Measurements from ENCODE around the gene ADAMTSL1.
A peak's percentile ranks its signal among the peaks of the same experiment; 100 is the strongest.
"Not testable (repeated sequence)": the region's sequence is repeated elsewhere in the genome, so short reads cannot be mapped to it uniquely, and the experiment has no call there.

ADAMTSL1 gene

DNA sequence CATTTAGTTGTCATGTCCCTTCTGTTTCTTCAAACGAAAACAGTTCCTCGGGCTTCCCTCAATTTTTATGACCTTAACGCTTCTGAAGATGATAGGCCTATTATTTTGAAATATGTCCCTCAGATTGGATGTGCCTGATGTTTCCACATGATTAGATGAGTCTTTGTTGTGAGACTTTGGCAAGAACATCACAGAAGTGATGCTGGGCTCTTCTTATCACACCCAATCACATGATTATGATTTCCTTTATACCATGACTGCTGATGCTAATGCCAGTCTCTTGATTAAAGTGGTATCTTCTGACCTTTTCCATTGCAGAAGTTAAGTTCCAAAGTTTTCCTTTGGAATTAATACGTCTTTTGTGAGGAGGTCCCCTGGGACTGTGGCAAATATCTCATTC, 383.4 kb downstream of the ADAMTSL1 start:
- H3K27ac ChIP-seq (ENCODE audit: low read depth, low read length): no peak overlapping the region
- no peaks in the 10 kb centered on the region for H3K27me3 ChIP-seq (ENCODE audit: insufficient read depth, low read length)
- H3K4me3 ChIP-seq (ENCODE audit: low read length): no peak overlapping the region
- WGBS: 99% methylated on average over 4 of the region's 4 CpGs
- peaks cover 8% of the 10 kb centered on the region for H3K4me1 ChIP-seq (ENCODE audit: insufficient read depth, low read length)
- no peaks in the 10 kb centered on the region for H3K36me3 ChIP-seq (ENCODE audit: insufficient read depth, low read length)
- no peak overlapping the region for H3K9ac ChIP-seq (ENCODE audit: low read depth, low read length)
- no peaks in the 10 kb centered on the region for H3K9me3 ChIP-seq (ENCODE audit: insufficient read depth, low read depth, low read length)

DNA sequence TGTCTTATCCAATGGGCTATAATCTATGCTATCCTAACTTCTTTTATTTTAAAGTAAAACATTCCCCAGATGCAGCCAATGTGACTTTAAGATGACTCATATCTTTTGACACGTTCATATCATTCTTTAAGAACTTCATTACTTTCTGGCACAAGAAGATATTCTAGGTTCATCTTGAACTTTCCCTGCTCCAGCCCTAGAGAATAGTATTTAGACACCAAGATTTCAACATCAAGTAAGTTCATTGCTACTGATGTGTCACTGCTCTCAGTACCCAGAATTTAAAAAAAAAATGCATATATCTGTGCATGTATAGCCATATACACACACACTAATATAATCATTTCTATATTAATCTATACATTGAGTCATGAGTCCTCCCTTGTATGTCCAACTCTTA, 383.8 kb downstream of the ADAMTSL1 start:
- no peaks in the 10 kb centered on the region for H3K27me3 ChIP-seq (ENCODE audit: insufficient read depth, low read length)
- H3K9ac ChIP-seq (ENCODE audit: low read depth, low read length): no peak overlapping the region
- 86% methylated on average over 1 of the region's 1 CpG for WGBS
- H3K9me3 ChIP-seq (ENCODE audit: insufficient read depth, low read depth, low read length): no peaks in the 10 kb centered on the region
- H3K4me3 ChIP-seq (ENCODE audit: low read length): no peak overlapping the region
- H3K36me3 ChIP-seq (ENCODE audit: insufficient read depth, low read length): no peaks in the 10 kb centered on the region
- peaks cover 9% of the 10 kb centered on the region for H3K4me1 ChIP-seq (ENCODE audit: insufficient read depth, low read length)
- no peak overlapping the region for H3K27ac ChIP-seq (ENCODE audit: low read depth, low read length)

DNA sequence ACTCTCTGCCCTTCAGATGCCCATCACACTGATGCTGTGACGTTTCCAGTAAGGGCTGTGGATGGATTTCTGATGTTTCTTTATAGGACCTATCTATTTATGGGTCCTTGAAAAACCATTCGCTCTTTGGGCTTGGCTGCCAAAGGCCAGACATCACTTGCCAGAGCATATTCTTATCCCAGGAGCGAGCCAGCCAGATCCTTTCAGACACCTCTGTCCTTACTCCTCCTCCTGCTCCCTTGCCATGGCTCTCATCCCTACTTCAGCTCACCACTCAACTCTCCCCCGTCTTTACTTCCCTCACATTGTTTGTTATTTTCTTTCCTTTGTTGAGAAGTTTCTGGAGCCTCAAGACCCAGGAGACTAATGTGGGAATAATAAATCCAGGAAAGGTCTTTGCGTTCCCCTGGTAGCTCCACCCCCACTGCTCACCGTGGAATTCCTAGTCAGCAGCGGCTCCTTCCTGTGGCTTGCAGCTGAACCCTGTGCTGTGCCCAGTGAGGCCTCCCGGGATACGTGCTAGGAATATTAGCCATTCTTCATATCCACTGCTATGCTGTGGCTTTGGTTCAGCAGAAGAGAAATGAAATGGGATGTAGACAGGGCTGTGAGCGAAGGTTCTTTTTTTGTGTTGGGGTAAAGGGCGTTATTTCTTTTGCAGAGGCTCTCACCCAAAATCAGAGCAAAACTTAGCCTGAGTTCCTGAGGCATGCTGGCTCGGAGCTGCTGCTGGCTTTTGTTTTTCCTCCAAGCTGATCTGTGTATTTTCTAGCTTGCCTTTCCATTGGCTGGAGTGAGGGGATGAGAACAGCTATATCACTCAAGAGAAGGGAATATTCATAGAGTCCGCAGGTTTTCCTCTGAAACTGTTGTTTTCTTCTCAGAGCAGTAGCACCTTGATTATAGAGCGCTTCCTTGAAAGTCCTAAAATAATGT, 387.9 kb downstream of the ADAMTSL1 start:
- Histone ChIP-seq H3K27ac (ENCODE audit: low read depth, low read length) (no peak overlapping the region), H3K4me3 (ENCODE audit: low read length) (no peak overlapping the region), H3K9me3 (ENCODE audit: insufficient read depth, low read depth, low read length) (no peaks in the 10 kb centered on the region), H3K9ac (ENCODE audit: low read depth, low read length) (0 out of 2 replicates have a peak overlapping the region, but pooled peaks have one; percentile 11), H3K27me3 (ENCODE audit: insufficient read depth, low read length) (no peaks in the 10 kb centered on the region), H3K36me3 (ENCODE audit: insufficient read depth, low read length) (no peaks in the 10 kb centered on the region), H3K4me1 (ENCODE audit: insufficient read depth, low read length) (peaks cover 9% of the 10 kb centered on the region)
- WGBS: 71% methylated on average over 14 of the region's 14 CpGs

GRCh38 chr9:18863791-18864190, 389.8 kb downstream of the ADAMTSL1 start:
- no peak overlapping the region for H3K9ac ChIP-seq (ENCODE audit: low read depth, low read length)
- H3K9me3 ChIP-seq (ENCODE audit: insufficient read depth, low read depth, low read length): no peaks in the 10 kb centered on the region
- H3K4me1 ChIP-seq (ENCODE audit: insufficient read depth, low read length): peaks cover 9% of the 10 kb centered on the region
- no peaks in the 10 kb centered on the region for H3K36me3 ChIP-seq (ENCODE audit: insufficient read depth, low read length)
- no peaks in the 10 kb centered on the region for H3K27me3 ChIP-seq (ENCODE audit: insufficient read depth, low read length)
- H3K4me3 ChIP-seq (ENCODE audit: low read length): no peak overlapping the region
- 82% methylated on average over 3 of the region's 4 CpGs for WGBS
- no peak overlapping the region for H3K27ac ChIP-seq (ENCODE audit: low read depth, low read length)

GRCh38 chr9:18864516-18864915, 390.6 kb downstream of the ADAMTSL1 start:
- no peaks in the 10 kb centered on the region for H3K9me3 ChIP-seq (ENCODE audit: insufficient read depth, low read depth, low read length)
- no peak overlapping the region for H3K9ac ChIP-seq (ENCODE audit: low read depth, low read length)
- no peaks in the 10 kb centered on the region for H3K27me3 ChIP-seq (ENCODE audit: insufficient read depth, low read length)
- H3K36me3 ChIP-seq (ENCODE audit: insufficient read depth, low read length): no peaks in the 10 kb centered on the region
- 95% methylated on average over 1 of the region's 1 CpG for WGBS
- peaks cover 9% of the 10 kb centered on the region for H3K4me1 ChIP-seq (ENCODE audit: insufficient read depth, low read length)
- H3K4me3 ChIP-seq (ENCODE audit: low read length): no peak overlapping the region
- no peak overlapping the region for H3K27ac ChIP-seq (ENCODE audit: low read depth, low read length)

GRCh38 chr9:18865542-18865941, 391.6 kb downstream of the ADAMTSL1 start:
- no peak overlapping the region for H3K27ac ChIP-seq (ENCODE audit: low read depth, low read length)
- WGBS: 88% methylated on average over 3 of the region's 3 CpGs
- H3K9ac ChIP-seq (ENCODE audit: low read depth, low read length): no peak overlapping the region
- H3K9me3 ChIP-seq (ENCODE audit: insufficient read depth, low read depth, low read length): no peaks in the 10 kb centered on the region
- no peaks in the 10 kb centered on the region for H3K36me3 ChIP-seq (ENCODE audit: insufficient read depth, low read length)
- no peak overlapping the region for H3K4me3 ChIP-seq (ENCODE audit: low read length)
- no peaks in the 10 kb centered on the region for H3K27me3 ChIP-seq (ENCODE audit: insufficient read depth, low read length)
- peaks cover 9% of the 10 kb centered on the region for H3K4me1 ChIP-seq (ENCODE audit: insufficient read depth, low read length)

DNA sequence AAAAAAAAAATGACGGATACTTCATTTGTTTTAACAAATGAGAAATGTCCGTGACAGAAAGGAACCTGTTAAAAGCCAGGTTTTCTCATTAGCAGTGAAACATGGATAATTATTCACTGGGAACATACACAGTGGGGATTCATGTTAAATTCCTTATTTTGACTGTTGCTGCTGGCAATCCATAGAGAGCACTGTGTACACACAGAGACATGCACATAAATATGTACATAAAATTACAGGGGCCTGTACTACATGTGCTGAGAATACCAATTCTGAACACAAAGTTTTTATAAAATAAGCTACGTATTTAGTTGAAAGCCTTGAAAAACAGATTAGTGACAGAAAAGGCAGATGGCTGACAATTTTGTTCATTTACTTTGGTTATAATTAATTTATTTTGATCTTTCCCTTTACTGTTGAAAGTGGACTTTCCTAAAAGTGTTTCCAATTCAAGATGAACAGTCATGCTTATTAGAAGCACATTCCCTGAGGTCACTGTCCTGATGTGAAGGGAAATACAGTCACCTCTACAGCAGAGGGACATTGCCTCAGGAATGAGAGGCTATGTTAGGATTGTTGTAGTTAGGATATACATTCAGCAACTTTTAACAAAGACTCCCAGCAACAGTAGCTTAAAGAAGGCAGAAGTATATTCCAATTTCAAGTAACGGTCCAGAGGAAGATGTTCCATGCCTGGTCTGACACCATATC, 392.3 kb downstream of the ADAMTSL1 start:
- Histone ChIP-seq H3K27me3 (ENCODE audit: insufficient read depth, low read length) (no peaks in the 10 kb centered on the region), H3K4me3 (ENCODE audit: low read length) (no peak overlapping the region), H3K27ac (ENCODE audit: low read depth, low read length) (no peak overlapping the region), H3K9me3 (ENCODE audit: insufficient read depth, low read depth, low read length) (no peaks in the 10 kb centered on the region), H3K4me1 (ENCODE audit: insufficient read depth, low read length) (peaks cover 9% of the 10 kb centered on the region), H3K9ac (ENCODE audit: low read depth, low read length) (no peak overlapping the region), H3K36me3 (ENCODE audit: insufficient read depth, low read length) (no peaks in the 10 kb centered on the region)
- 93% methylated on average over 4 of the region's 4 CpGs for WGBS

- Histone ChIP-seq H3K36me3 (ENCODE audit: insufficient read depth, low read length) (no peaks in the 10 kb centered on the region), H3K9me3 (ENCODE audit: insufficient read depth, low read depth, low read length) (no peaks in the 10 kb centered on the region), H3K9ac (ENCODE audit: low read depth, low read length) (no peak overlapping the region), H3K4me3 (ENCODE audit: low read length) (no peak overlapping the region), H3K4me1 (ENCODE audit: insufficient read depth, low read length) (no peaks in the 10 kb centered on the region), H3K27me3 (ENCODE audit: insufficient read depth, low read length) (no peaks in the 10 kb centered on the region), H3K27ac (ENCODE audit: low read depth, low read length) (no peak overlapping the region)
Observed at GRCh38 chr9:18869725-18870124, 395.8 kb downstream of the ADAMTSL1 start.

GRCh38 chr9:18874069-18874468, 400.1 kb downstream of the ADAMTSL1 start:
- H3K4me1 ChIP-seq (ENCODE audit: insufficient read depth, low read length): no peaks in the 10 kb centered on the region
- H3K9ac ChIP-seq (ENCODE audit: low read depth, low read length): no peak overlapping the region
- H3K27me3 ChIP-seq (ENCODE audit: insufficient read depth, low read length): no peaks in the 10 kb centered on the region
- no peak overlapping the region for H3K4me3 ChIP-seq (ENCODE audit: low read length)
- WGBS: 92% methylated on average over 4 of the region's 4 CpGs
- no peaks in the 10 kb centered on the region for H3K9me3 ChIP-seq (ENCODE audit: insufficient read depth, low read depth, low read length)
- no peaks in the 10 kb centered on the region for H3K36me3 ChIP-seq (ENCODE audit: insufficient read depth, low read length)
- H3K27ac ChIP-seq (ENCODE audit: low read depth, low read length): no peak overlapping the region

DNA sequence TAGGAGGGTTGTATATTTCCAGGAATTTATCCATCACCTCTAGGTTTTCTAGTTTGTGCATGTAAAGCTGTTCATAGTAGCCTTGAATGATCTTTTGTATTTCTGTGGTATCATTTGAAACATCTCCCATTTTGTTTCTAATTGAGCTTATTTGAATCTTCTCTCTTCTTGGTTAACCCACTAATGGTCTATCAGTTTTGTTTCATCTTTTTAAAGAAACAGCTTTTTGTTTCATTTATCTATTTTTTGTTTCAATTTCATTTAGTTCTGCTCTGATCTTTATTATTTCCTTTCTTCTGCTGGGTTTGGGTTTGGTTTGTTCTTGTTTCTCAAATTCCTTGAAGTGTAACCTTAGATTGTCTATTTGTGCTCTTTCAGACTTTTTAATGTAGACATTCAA, 401.0 kb downstream of the ADAMTSL1 start:
- not testable (repeated sequence) for H3K36me3 ChIP-seq (ENCODE audit: insufficient read depth, low read length); H3K9ac ChIP-seq (ENCODE audit: low read depth, low read length); H3K9me3 ChIP-seq (ENCODE audit: insufficient read depth, low read depth, low read length); H3K4me3 ChIP-seq (ENCODE audit: low read length); H3K27ac ChIP-seq (ENCODE audit: low read depth, low read length); H3K4me1 ChIP-seq (ENCODE audit: insufficient read depth, low read length); H3K27me3 ChIP-seq (ENCODE audit: insufficient read depth, low read length)

- Histone ChIP-seq H3K27me3 (ENCODE audit: insufficient read depth, low read length) (no peaks in the 10 kb centered on the region), H3K4me1 (ENCODE audit: insufficient read depth, low read length) (no peaks in the 10 kb centered on the region), H3K9me3 (ENCODE audit: insufficient read depth, low read depth, low read length) (peaks cover under 1% of the 10 kb centered on the region; the same call in 1 of the 2 replicates), H3K27ac (ENCODE audit: low read depth, low read length) (no peak overlapping the region), H3K9ac (ENCODE audit: low read depth, low read length) (no peak overlapping the region), H3K36me3 (ENCODE audit: insufficient read depth, low read length) (no peaks in the 10 kb centered on the region), H3K4me3 (ENCODE audit: low read length) (no peak overlapping the region)
- 90% methylated on average over 3 of the region's 3 CpGs for WGBS
Observed at GRCh38 chr9:18877984-18878383, 404.0 kb downstream of the ADAMTSL1 start.

All from HUES64 (cell line).